HG03521 (cell line): ENCODE measurements around the gene DOP1B.

Experiments
- ATAC-seq: cut with Tn5 transposase; IDR thresholded peaks from one replicate; pipeline ENCODE4 v1.9.1; 2021; ENCODE audit warnings: mild to moderate bottlenecking, moderate library complexity; ENCODE audit not compliant: unreplicated experiment

DOP1B gene

GRCh38 chr21:36200081-36200561, 43.5 kb downstream of the DOP1B start:
- no peak for ATAC-seq

GRCh38 chr21:36202726-36203602, 46.3 kb downstream of the DOP1B start:
- ATAC-seq: no peak

DNA sequence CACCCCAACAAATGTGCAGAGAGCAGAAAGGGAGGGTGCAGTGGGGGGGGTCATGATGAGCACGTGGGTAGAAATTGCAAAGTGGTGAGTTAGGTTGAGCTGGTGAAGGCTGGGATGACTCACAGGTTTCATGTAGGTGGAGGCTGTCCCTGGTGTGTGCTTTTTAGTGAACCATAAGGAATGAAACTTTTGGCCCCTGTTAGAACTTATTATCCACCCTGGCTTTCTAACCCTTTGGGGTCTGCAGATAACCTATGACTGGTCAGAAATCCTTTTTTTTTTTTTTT, 46.9 kb downstream of the DOP1B start:
- ATAC-seq: no peak

GRCh38 chr21:36204980-36205379, 48.4 kb downstream of the DOP1B start:
- ATAC-seq: no peak

GRCh38 chr21:36205962-36206361, 49.3 kb downstream of the DOP1B start:
- ATAC-seq: no peak
